ENCODE measurements around the gene ZNF527. TPM values are rescaled to one million over a fixed set of nuclear protein-coding genes. Genes with fewer than 3 reads are reported as not detected.
"Not testable (repeated sequence)": the region's sequence is repeated elsewhere in the genome, so short reads cannot be mapped to it uniquely, and the experiment has no call there.

Gene ZNF527
- total RNA-seq, 1 donor from 2014 or later: 4.9 TPM

GRCh38 chr19:37401078-37401477 lies 30.2 kb downstream of the ZNF527 start:
- Mint-ChIP-seq H3K4me3 (ENCODE audit: unreplicated experiment) (no peak overlapping the region), H3K4me1 (ENCODE audit: unreplicated experiment) (no peaks in the 10 kb centered on the region), H3K27me3 (ENCODE audit: unreplicated experiment) (peaks cover 6% of the 10 kb centered on the region), H3K27ac (ENCODE audit: unreplicated experiment) (no peak overlapping the region), H3K36me3 (ENCODE audit: low read depth, unreplicated experiment) (peaks cover 27% of the 10 kb centered on the region), H3K9me3 (ENCODE audit: unreplicated experiment) (peaks cover 52% of the 10 kb centered on the region)
- TF ChIP-seq CTCF (IDR thresholded peaks at IDR 0.05; ENCODE audit: unreplicated experiment): no peak
- no peak for DNase-seq (ENCODE audit: low spot score)

GRCh38 chr19:37403403-37403802 lies 32.5 kb downstream of the ZNF527 start:
- peaks cover 22% of the 10 kb centered on the region for H3K36me3 Mint-ChIP-seq (ENCODE audit: low read depth, unreplicated experiment)
- DNase-seq (ENCODE audit: low spot score): no peak
- TF ChIP-seq CTCF (IDR thresholded peaks at IDR 0.05; ENCODE audit: unreplicated experiment): no peak
- H3K27ac Mint-ChIP-seq (ENCODE audit: unreplicated experiment): no peak overlapping the region
- H3K4me3 Mint-ChIP-seq (ENCODE audit: unreplicated experiment): no peak overlapping the region
- H3K27me3 Mint-ChIP-seq (ENCODE audit: unreplicated experiment): peaks cover 6% of the 10 kb centered on the region
- peaks cover 62% of the 10 kb centered on the region for H3K9me3 Mint-ChIP-seq (ENCODE audit: unreplicated experiment)
- H3K4me1 Mint-ChIP-seq (ENCODE audit: unreplicated experiment): no peaks in the 10 kb centered on the region

DNA sequence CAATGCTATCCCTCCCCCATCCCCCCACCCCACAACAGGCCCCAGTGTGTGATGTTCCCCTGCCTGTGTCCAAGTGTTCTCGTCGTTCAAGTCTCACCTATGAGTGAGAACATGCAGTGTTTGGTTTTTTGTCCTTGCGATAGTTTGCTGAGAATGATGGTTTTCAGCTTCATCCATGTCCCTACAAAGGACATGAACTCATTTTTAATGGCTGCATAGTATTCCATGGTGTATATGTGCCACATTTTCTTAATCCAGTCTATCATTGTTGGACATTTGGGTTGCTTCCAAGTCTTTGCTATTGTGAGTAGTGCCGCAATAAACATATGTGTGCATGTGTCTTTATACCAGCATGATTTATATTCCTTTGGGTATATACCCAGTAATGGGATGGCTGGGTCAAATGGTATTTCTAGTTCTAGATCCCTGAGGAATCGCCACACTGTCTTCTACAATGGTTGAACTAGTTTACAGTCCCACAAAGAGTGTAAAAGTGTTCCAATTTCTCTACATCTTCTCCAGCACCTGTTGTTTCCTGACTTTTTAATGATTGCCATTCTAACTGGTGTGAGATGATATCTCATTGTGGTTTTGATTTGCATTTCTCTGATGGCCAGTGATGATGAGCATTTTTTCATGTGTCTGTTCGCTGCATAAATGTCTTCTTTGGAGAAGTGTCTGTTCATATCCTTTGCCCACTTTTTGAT lies 35.4 kb downstream of the ZNF527 start:
- peaks cover 55% of the 10 kb centered on the region for H3K9me3 Mint-ChIP-seq (ENCODE audit: unreplicated experiment)
- not testable (repeated sequence) for H3K4me1 Mint-ChIP-seq (ENCODE audit: unreplicated experiment); H3K27ac Mint-ChIP-seq (ENCODE audit: unreplicated experiment); H3K27me3 Mint-ChIP-seq (ENCODE audit: unreplicated experiment); H3K4me3 Mint-ChIP-seq (ENCODE audit: unreplicated experiment); DNase-seq (ENCODE audit: low spot score)
- H3K36me3 Mint-ChIP-seq (ENCODE audit: low read depth, unreplicated experiment): peaks cover 15% of the 10 kb centered on the region

DNA sequence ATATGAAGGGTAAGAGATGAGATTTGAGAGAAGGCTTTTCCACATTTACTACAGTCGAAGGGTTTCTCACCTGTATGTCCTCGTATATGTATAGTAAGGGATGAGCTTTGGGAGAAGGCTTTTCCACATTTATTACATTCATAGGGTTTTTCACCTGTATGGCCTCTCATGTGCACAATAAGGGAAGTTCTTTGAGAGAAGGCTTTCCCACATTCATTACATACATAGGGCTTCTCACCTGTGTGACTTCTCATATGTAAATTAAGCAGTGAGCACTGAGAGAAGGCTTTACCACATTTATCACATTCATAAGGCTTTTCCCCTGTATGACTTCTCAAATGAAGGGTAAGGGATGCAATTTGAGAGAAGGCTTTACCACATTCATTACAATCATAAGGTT lies 41.8 kb downstream of the ZNF527 start:
- DNase-seq (ENCODE audit: low spot score): no peak
- Mint-ChIP-seq H3K36me3 (ENCODE audit: low read depth, unreplicated experiment) (peaks cover 50% of the 10 kb centered on the region), H3K4me3 (ENCODE audit: unreplicated experiment) (no peak overlapping the region), H3K4me1 (ENCODE audit: unreplicated experiment) (no peaks in the 10 kb centered on the region), H3K27ac (ENCODE audit: unreplicated experiment) (no peak overlapping the region), H3K9me3 (ENCODE audit: unreplicated experiment) (peaks cover 48% of the 10 kb centered on the region), H3K27me3 (ENCODE audit: unreplicated experiment) (no peaks in the 10 kb centered on the region)
- no peak for TF ChIP-seq CTCF (IDR thresholded peaks at IDR 0.05; ENCODE audit: unreplicated experiment)

GRCh38 chr19:37413313-37414084 lies 42.6 kb downstream of the ZNF527 start:
- Mint-ChIP-seq H3K36me3 (ENCODE audit: low read depth, unreplicated experiment) (peaks cover 56% of the 10 kb centered on the region), H3K27me3 (ENCODE audit: unreplicated experiment) (no peaks in the 10 kb centered on the region), H3K4me1 (ENCODE audit: unreplicated experiment) (no peaks in the 10 kb centered on the region), H3K4me3 (ENCODE audit: unreplicated experiment) (peak overlapping the region; percentile 19), H3K27ac (ENCODE audit: unreplicated experiment) (no peak overlapping the region), H3K9me3 (ENCODE audit: unreplicated experiment) (peaks cover 45% of the 10 kb centered on the region)
- TF ChIP-seq CTCF (IDR thresholded peaks at IDR 0.05; ENCODE audit: unreplicated experiment): no peak
- DNase-seq (ENCODE audit: low spot score): no peak

Other genes with a start within 250 kb of the ZNF527 start
- 11.0 TPM for gene ZNF585A, start 198.4 kb upstream of the ZNF527 start, total RNA-seq (ENCODE audit: unreplicated experiment)
- gene ZNF585B, start 160.6 kb upstream of the ZNF527 start, total RNA-seq (ENCODE audit: unreplicated experiment): 18.1 TPM
- 7.3 TPM for gene ZNF383, start 152.9 kb upstream of the ZNF527 start, total RNA-seq (ENCODE audit: unreplicated experiment)
- gene ZNF569, start 96.3 kb downstream of the ZNF527 start, total RNA-seq (ENCODE audit: unreplicated experiment): 4.7 TPM
- 9.5 TPM for gene ZNF570, start 98.3 kb downstream of the ZNF527 start, total RNA-seq (ENCODE audit: unreplicated experiment)
- 10.9 TPM for gene ZNF793, start 135.8 kb downstream of the ZNF527 start, total RNA-seq (ENCODE audit: unreplicated experiment)
- gene ZNF571, start 223.7 kb downstream of the ZNF527 start, total RNA-seq (ENCODE audit: unreplicated experiment): 3.9 TPM
- 0.69 TPM for gene ZNF540, start 223.8 kb downstream of the ZNF527 start, total RNA-seq (ENCODE audit: unreplicated experiment)